Glutamatergic neuron (in vitro differentiated cells): ENCODE results near the gene CD164. TPM values are rescaled to one million over a fixed set of nuclear protein-coding genes. Genes with fewer than 3 reads are reported as not detected.

ENCODE experiments used
- DNase-seq: peaks from one replicate; pipeline ENCODE4 v3.0.0; 2022
- H3K27ac Mint-ChIP-seq: one replicate; pipeline ENCODE4 v1.8.0; 2020; ENCODE audit warnings: mild to moderate bottlenecking, mixed read lengths, inconsistent platforms; ENCODE audit not compliant: unreplicated experiment
- H3K27me3 Mint-ChIP-seq: one replicate; pipeline ENCODE4 v1.8.0; 2020; ENCODE audit warnings: mild to moderate bottlenecking, moderate library complexity, mixed read lengths, inconsistent platforms; ENCODE audit not compliant: unreplicated experiment
- H3K36me3 Mint-ChIP-seq: one replicate; pipeline ENCODE4 v1.8.0; 2020; ENCODE audit warnings: mild to moderate bottlenecking, mixed read lengths, inconsistent platforms; ENCODE audit not compliant: unreplicated experiment
- H3K4me1 Mint-ChIP-seq: one replicate; pipeline ENCODE4 v1.8.0; 2020; ENCODE audit warnings: mild to moderate bottlenecking, low read depth, mixed read lengths, inconsistent platforms; ENCODE audit not compliant: unreplicated experiment
- H3K4me3 Mint-ChIP-seq: one replicate; pipeline ENCODE4 v1.8.0; 2020; ENCODE audit warnings: mild to moderate bottlenecking, mixed read lengths, inconsistent platforms; ENCODE audit not compliant: unreplicated experiment
- H3K9me3 Mint-ChIP-seq: one replicate; pipeline ENCODE4 v1.8.0; 2020; ENCODE audit warnings: mild to moderate bottlenecking, moderate library complexity, mixed read lengths, inconsistent platforms; ENCODE audit not compliant: unreplicated experiment
- total RNA-seq: library from RNA; stranded (reverse); fragmentation: NEBNext Ultra II Directional; extraction: Animal tissue kit (Norgen Biotek cat#: 25700); gene quantifications from one replicate; pipeline ENCODE4 v1.2.1, GENCODE V29; 2021; ENCODE audit not compliant: unreplicated experiment
- TF ChIP-seq, protein P1 (sequence below): fragments of 200-600 bp; sonication (generic); IDR thresholded peaks from one replicate; pipeline ENCODE4 v1.5.0; 2021; ENCODE audit not compliant: partially characterized antibody, unreplicated experiment

The CD164 gene
- total RNA-seq, 1 donor from 2014 or later = 45.5 TPM

GRCh38 chr6:109396046-109396718, 13.9 kb upstream of the CD164 start:
- Mint-ChIP-seq H3K27me3 (peaks cover 3% of the 10 kb centered on the region), H3K27ac (no peak overlapping the region)

GRCh38 chr6:109393886-109394281, 11.6 kb upstream of the CD164 start:
- TF ChIP-seq, protein P1, sequence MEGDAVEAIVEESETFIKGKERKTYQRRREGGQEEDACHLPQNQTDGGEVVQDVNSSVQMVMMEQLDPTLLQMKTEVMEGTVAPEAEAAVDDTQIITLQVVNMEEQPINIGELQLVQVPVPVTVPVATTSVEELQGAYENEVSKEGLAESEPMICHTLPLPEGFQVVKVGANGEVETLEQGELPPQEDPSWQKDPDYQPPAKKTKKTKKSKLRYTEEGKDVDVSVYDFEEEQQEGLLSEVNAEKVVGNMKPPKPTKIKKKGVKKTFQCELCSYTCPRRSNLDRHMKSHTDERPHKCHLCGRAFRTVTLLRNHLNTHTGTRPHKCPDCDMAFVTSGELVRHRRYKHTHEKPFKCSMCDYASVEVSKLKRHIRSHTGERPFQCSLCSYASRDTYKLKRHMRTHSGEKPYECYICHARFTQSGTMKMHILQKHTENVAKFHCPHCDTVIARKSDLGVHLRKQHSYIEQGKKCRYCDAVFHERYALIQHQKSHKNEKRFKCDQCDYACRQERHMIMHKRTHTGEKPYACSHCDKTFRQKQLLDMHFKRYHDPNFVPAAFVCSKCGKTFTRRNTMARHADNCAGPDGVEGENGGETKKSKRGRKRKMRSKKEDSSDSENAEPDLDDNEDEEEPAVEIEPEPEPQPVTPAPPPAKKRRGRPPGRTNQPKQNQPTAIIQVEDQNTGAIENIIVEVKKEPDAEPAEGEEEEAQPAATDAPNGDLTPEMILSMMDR = no peak
- peaks cover 2% of the 10 kb centered on the region for H3K4me1 Mint-ChIP-seq
- no peaks in the 10 kb centered on the region for H3K36me3 Mint-ChIP-seq
- peaks cover 3% of the 10 kb centered on the region for H3K27me3 Mint-ChIP-seq
- no peak overlapping the region for H3K4me3 Mint-ChIP-seq
- DNase-seq = no peak
- H3K9me3 Mint-ChIP-seq = no peaks in the 10 kb centered on the region
- no peak overlapping the region for H3K27ac Mint-ChIP-seq

More at GRCh38 chr6:109396046-109396718, 13.9 kb upstream of the CD164 start:
- peaks cover 2% of the 10 kb centered on the region for H3K4me1 Mint-ChIP-seq
- H3K36me3 Mint-ChIP-seq = no peaks in the 10 kb centered on the region
- TF ChIP-seq, protein P1 = no peak
- no peak overlapping the region for H3K4me3 Mint-ChIP-seq
- no peak for DNase-seq
- H3K9me3 Mint-ChIP-seq = no peaks in the 10 kb centered on the region

DNA sequence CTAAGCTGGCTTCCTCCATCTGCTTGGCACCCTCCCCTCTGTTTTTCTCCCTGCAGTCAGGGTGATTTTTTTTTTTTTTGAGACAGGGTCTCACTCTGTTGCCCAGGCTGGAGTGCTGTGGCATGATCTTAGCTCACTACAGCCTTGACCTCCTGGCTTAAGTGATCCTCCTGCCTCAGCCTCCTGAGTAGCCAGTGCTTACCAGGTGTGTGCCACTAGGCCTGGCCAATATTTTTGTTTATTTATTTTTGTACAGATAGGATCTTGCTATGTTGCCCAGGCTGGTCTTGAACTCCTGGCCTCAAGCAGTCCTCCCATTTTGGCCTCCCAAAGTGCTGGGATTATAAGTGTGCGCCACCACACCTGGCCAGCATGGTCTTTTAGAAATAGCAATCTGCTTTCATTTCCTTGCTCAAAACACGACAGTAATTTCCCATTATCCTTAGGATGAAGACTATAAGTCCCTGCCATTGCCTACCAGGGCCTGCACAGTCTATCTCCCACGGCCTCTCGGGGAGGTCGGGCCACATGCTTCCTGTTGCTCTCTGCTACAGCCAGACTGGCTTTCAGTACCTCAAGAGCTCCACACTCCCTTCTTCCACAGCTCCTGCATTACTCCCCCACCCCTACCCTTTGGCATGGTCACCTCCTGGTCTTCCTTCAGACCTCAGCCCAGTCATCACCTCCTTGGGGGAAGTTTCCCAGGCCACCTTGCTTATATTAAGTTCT, 11.1 kb upstream of the CD164 start:
- Mint-ChIP-seq H3K36me3 (no peaks in the 10 kb centered on the region), H3K27ac (no peak overlapping the region), H3K4me3 (no peak overlapping the region)

DNA sequence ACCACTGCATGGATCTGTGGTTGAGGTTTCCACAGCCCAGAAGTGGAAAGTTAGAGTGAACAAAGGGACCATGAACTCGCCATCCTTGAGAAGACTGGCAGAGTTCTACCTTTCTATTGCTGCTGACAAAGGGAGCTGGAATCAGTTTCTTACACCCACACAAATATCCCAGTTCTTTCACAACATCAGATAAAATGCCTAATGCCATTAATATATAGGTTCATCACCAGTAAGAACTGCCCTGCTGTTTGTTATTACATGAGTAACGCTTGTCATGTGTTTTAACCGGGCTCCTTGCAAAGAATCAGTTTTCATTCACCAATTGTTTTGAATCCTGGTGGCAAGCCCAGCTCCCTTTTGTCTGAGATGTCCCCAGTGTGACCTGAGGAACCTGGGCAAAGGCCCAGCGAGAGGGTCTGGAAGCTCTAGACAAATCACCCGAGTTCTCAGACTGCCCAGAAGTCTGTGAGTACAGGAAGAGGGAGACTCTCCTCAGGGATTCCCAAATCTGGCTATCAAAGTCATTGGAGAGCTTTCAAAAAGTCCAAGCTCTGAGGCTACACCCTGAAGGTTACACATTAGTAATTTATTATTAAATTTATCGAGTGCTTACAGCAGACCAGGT, 7.5 kb upstream of the CD164 start:
- peaks cover 2% of the 10 kb centered on the region for H3K27me3 Mint-ChIP-seq
- H3K27ac Mint-ChIP-seq = no peak overlapping the region
- H3K9me3 Mint-ChIP-seq = no peaks in the 10 kb centered on the region
- H3K4me1 Mint-ChIP-seq = peaks cover 2% of the 10 kb centered on the region
- no peak overlapping the region for H3K4me3 Mint-ChIP-seq
- no peak for DNase-seq
- H3K36me3 Mint-ChIP-seq = no peaks in the 10 kb centered on the region
- TF ChIP-seq, protein P1 = no peak

More for the DNA sequence above, 11.1 kb upstream of the CD164 start:
- peaks cover 3% of the 10 kb centered on the region for H3K27me3 Mint-ChIP-seq
- no peaks in the 10 kb centered on the region for H3K9me3 Mint-ChIP-seq
- TF ChIP-seq, protein P1 = no peak
- peaks cover 2% of the 10 kb centered on the region for H3K4me1 Mint-ChIP-seq
- no peak for DNase-seq
